ENCODE results near the gene GUF1.
"Not testable (repeated sequence)": the region's sequence is repeated elsewhere in the genome, so short reads cannot be mapped to it uniquely, and the experiment has no call there.

GUF1 gene

DNA sequence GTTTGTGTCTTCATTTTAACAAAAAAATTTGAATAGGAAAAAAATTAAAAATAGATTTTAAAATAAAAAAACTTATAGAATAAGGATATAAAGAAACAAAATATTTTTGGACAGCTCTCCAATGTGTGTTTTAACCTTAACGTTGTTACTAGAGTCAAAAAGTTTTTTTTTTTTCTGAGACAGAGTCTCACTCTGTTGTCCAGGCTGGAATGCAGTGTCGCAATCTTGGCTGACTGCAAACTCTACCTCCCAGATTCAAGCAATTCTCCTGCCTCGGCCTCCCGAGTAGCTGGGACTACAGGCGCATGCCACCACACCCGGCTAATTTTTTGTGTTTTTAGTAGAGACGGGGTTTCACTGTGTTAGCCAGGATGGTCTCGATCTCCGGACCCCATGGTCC, 50.5 kb downstream of the GUF1 start:
- H3K4me1 ChIP-seq (ENCODE audit: control insufficient read depth in 1 of 2, insufficient read depth in 2 of 2, low read length in 2 of 2): peaks cover 16 to 19% of the 10 kb centered on the region in 2 donors

DNA sequence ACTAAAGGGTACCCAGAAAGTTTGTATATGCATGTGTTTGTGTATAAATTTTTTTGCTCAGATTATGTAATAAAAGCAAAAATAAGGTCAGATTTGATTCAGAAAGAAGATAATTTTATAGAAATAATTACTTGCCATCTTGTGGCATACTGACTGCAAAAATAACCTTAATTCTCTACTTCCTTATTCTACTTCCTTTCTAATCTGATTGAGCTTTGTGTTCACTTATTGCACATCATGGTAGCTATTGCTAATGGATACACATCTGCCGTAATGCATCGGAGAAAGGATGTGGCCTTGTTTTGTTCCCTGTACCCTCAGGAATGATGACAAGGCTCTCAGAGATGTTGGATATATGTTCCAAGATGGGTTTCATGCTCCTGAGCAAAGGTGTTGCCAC, 58.7 kb downstream of the GUF1 start:
- no peaks in the 10 kb centered on the region for H3K9me3 ChIP-seq (ENCODE audit: control insufficient read depth in 1 of 2, low read length in 2 of 2)
- H3K27me3 ChIP-seq (ENCODE audit: control insufficient read depth in 1 of 2, insufficient read depth in 2 of 2, low read length in 2 of 2): no peaks in the 10 kb centered on the region
- H3K27ac ChIP-seq (ENCODE audit: low read depth, low read length): no peak overlapping the region
- H3K36me3 ChIP-seq (ENCODE audit: control insufficient read depth in 1 of 2, insufficient read depth in 2 of 2, low read length in 2 of 2): no peaks in the 10 kb centered on the region
- H3K4me1 ChIP-seq (ENCODE audit: control insufficient read depth in 1 of 2, insufficient read depth in 2 of 2, low read length in 2 of 2): no peaks in the 10 kb centered on the region
- H3K4me3 ChIP-seq (ENCODE audit: low read depth in 1 of 2, low read length in 2 of 2): no peak overlapping the region
- H3K9ac ChIP-seq (ENCODE audit: low read depth in 1 of 2, low read length in 2 of 2): no peak overlapping the region

More for the DNA sequence above, 50.5 kb downstream of the GUF1 start:
- not testable (repeated sequence) for H3K27me3 ChIP-seq (ENCODE audit: control insufficient read depth in 1 of 2, insufficient read depth in 2 of 2, low read length in 2 of 2); H3K27ac ChIP-seq (ENCODE audit: low read depth, low read length); H3K4me3 ChIP-seq (ENCODE audit: low read depth in 1 of 2, low read length in 2 of 2); H3K36me3 ChIP-seq (ENCODE audit: control insufficient read depth in 1 of 2, insufficient read depth in 2 of 2, low read length in 2 of 2); H3K9me3 ChIP-seq (ENCODE audit: control insufficient read depth in 1 of 2, low read length in 2 of 2); H3K9ac ChIP-seq (ENCODE audit: low read depth in 1 of 2, low read length in 2 of 2)

DNA sequence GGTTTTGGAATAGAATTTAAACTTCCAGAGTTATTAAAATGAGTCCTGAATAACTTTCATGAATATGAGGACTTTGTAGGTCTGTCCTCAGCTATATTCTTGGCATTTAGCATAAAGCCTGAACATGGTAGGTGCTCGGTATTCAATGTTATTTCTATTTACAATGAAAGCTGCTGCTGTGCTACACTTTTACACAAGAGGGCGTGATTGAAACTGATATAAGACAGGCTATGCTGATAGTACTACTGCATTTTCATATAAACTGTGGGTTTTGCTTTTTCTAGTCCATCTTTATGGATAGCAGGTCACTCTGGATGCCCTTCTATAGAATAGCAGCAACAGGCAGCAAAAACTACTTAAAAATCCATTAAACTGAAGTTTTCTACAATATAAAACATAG, 60.4 kb downstream of the GUF1 start:
- H3K36me3 ChIP-seq (ENCODE audit: control insufficient read depth in 1 of 2, insufficient read depth in 2 of 2, low read length in 2 of 2): no peaks in the 10 kb centered on the region
- H3K4me1 ChIP-seq (ENCODE audit: control insufficient read depth in 1 of 2, insufficient read depth in 2 of 2, low read length in 2 of 2): no peaks in the 10 kb centered on the region
- H3K9me3 ChIP-seq (ENCODE audit: control insufficient read depth in 1 of 2, low read length in 2 of 2): no peaks in the 10 kb centered on the region
- H3K9ac ChIP-seq (ENCODE audit: low read depth in 1 of 2, low read length in 2 of 2): no peak overlapping the region
- no peak overlapping the region for H3K27ac ChIP-seq (ENCODE audit: low read depth, low read length)
- H3K27me3 ChIP-seq (ENCODE audit: control insufficient read depth in 1 of 2, insufficient read depth in 2 of 2, low read length in 2 of 2): no peaks in the 10 kb centered on the region
- no peak overlapping the region for H3K4me3 ChIP-seq (ENCODE audit: low read depth in 1 of 2, low read length in 2 of 2)

DNA sequence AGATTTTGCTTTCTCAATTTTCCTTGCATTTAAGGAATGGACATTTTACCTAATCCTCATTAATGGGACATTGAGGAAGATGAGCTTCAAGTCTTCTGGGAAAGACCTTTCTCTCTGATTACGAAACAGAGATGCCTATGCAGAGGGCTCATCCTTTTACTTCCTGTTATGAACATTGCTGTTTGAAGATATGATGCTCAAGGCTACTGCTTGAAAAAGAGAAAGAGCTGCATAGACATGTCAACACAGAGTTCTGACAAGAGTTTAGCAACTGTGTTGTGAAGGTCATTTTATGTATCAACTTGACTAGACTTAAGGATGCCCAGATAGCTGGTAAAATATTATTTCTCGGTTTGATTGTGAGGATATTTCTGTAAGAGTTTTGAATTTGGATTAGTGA, 62.0 kb downstream of the GUF1 start:
- no peaks in the 10 kb centered on the region for H3K9me3 ChIP-seq (ENCODE audit: control insufficient read depth in 1 of 2, low read length in 2 of 2)
- H3K27me3 ChIP-seq (ENCODE audit: control insufficient read depth in 1 of 2, insufficient read depth in 2 of 2, low read length in 2 of 2): no peaks in the 10 kb centered on the region
- H3K4me3 ChIP-seq (ENCODE audit: low read depth in 1 of 2, low read length in 2 of 2): no peak overlapping the region
- no peak overlapping the region for H3K27ac ChIP-seq (ENCODE audit: low read depth, low read length)
- H3K36me3 ChIP-seq (ENCODE audit: control insufficient read depth in 1 of 2, insufficient read depth in 2 of 2, low read length in 2 of 2): no peaks in the 10 kb centered on the region
- H3K9ac ChIP-seq (ENCODE audit: low read depth in 1 of 2, low read length in 2 of 2): no peak overlapping the region
- H3K4me1 ChIP-seq (ENCODE audit: control insufficient read depth in 1 of 2, insufficient read depth in 2 of 2, low read length in 2 of 2): no peaks in the 10 kb centered on the region

All from duodenal mucosa (tissue), 2 donors.